Left lobe of liver (tissue), 2 donors: ENCODE data around the gene KCNQ1. TPM values are rescaled to one million over a fixed set of nuclear protein-coding genes. Genes with fewer than 3 reads are reported as not detected.

Source experiments
- ATAC-seq: fragments of 200-7000 bp; cut with Tn5 transposase; one replicate; pipeline ENCODE4 v1.9.1; 2020; ENCODE audit warnings: mild to moderate bottlenecking, moderate library complexity
- DNase-seq: peaks from one replicate; pipeline ENCODE4 v3.0.0-alpha.2; 2020; ENCODE audit warnings: low spot score
- total RNA-seq: library from RNA; stranded (reverse); gene quantifications from one replicate; pipeline ENCODE4 v1.2.1, GENCODE V29; 2021
- donor health status: DM: no; HTN: no; CAD: no; lungs with moderate emphysema.
- donor health status: DM: no; HTN: yes; CAD: no.

Gene KCNQ1
- total RNA-seq, 1 donor from 2014 or later: 2.1 TPM

GRCh38 chr11:2706321-2706720, 261.5 kb downstream of the KCNQ1 start:
- no peak for DNase-seq
- ATAC-seq: no peak

- DNase-seq: no peak
- no peak for ATAC-seq
Observed at GRCh38 chr11:2707736-2708135, 262.9 kb downstream of the KCNQ1 start.

- DNase-seq (no peak), ATAC-seq (peak; percentile 29)
Observed at GRCh38 chr11:2708151-2708581, 263.4 kb downstream of the KCNQ1 start.

GRCh38 chr11:2708757-2709281, 264.0 kb downstream of the KCNQ1 start:
- no peak for DNase-seq
- no peak for ATAC-seq

- DNase-seq (no peak), ATAC-seq (peak; percentile 20)
Observed at GRCh38 chr11:2709429-2709828, 264.6 kb downstream of the KCNQ1 start.

GRCh38 chr11:2711161-2711560, 266.4 kb downstream of the KCNQ1 start:
- ATAC-seq (no peak), DNase-seq (no peak)

GRCh38 chr11:2713094-2713493, 268.3 kb downstream of the KCNQ1 start:
- ATAC-seq: no peak
- no peak for DNase-seq

- ATAC-seq: no peak
- no peak for DNase-seq
Observed at GRCh38 chr11:2713661-2714462, 269.1 kb downstream of the KCNQ1 start.

- no peak for ATAC-seq
- no peak for DNase-seq
Observed at GRCh38 chr11:2714463-2714800, 269.6 kb downstream of the KCNQ1 start.

- ATAC-seq (no peak), DNase-seq (no peak)
Observed at GRCh38 chr11:2714871-2715270, 270.1 kb downstream of the KCNQ1 start.

GRCh38 chr11:2715716-2716350, 271.0 kb downstream of the KCNQ1 start:
- ATAC-seq: no peak
- no peak for DNase-seq

GRCh38 chr11:2716376-2717095, 271.7 kb downstream of the KCNQ1 start:
- no peak for ATAC-seq
- DNase-seq: no peak

- no peak for ATAC-seq
- no peak for DNase-seq
Observed at GRCh38 chr11:2717561-2718325, 272.9 kb downstream of the KCNQ1 start.

- DNase-seq: no peak
- ATAC-seq: no peak
Observed at GRCh38 chr11:2718817-2719438, 274.1 kb downstream of the KCNQ1 start.

- ATAC-seq (no peak), DNase-seq (no peak)
Observed at GRCh38 chr11:2719831-2720590, 275.2 kb downstream of the KCNQ1 start.

GRCh38 chr11:2721210-2721916, 276.6 kb downstream of the KCNQ1 start:
- no peak for DNase-seq
- ATAC-seq: no peak

GRCh38 chr11:2722955-2723354, 278.1 kb downstream of the KCNQ1 start:
- no peak for DNase-seq
- ATAC-seq: no peak

GRCh38 chr11:2724104-2724503, 279.3 kb downstream of the KCNQ1 start:
- ATAC-seq: no peak
- DNase-seq: no peak
